Colonic mucosa (tissue), 4 donors: ENCODE measurements around the gene CLEC16A. TPM values are rescaled to one million over a fixed set of nuclear protein-coding genes. Genes with fewer than 3 reads are reported as not detected.

Experiments
- DNase-seq: peaks from one replicate; pipeline ENCODE4 v3.0.0-alpha.2; 2020
- H3K27ac ChIP-seq: fragments of 200-600 bp; one replicate; pipeline ENCODE4 v1.8.0; 2021
- H3K27me3 ChIP-seq: fragments of 200-600 bp; one replicate; pipeline ENCODE4 v1.8.0; 2021
- H3K36me3 ChIP-seq: fragments of 200-600 bp; one replicate; pipeline ENCODE4 v1.8.0; 2021
- H3K4me1 ChIP-seq: fragments of 200-600 bp; one replicate; pipeline ENCODE4 v1.8.0; 2021; ENCODE audit warnings: mild to moderate bottlenecking
- H3K4me3 ChIP-seq: fragments of 200-600 bp; one replicate; pipeline ENCODE4 v1.8.0; 2021
- H3K9ac ChIP-seq, 2 donors: one replicate each; pipeline ENCODE4 v1.7.0; 2013; ENCODE audit warnings: control low read depth in 2 of 2, low read depth in 2 of 2, low read length in 2 of 2
- H3K9me3 ChIP-seq: fragments of 200-600 bp; one replicate; pipeline ENCODE4 v1.8.0; 2021
- intact Hi-C: fragments of 100-400 bp; cut with DNase I; formaldehyde crosslinking; loops from one replicate; pipeline ENCODE4 v1.14.1; 2022
- total RNA-seq, 2 donors: library from RNA; stranded (reverse); fragmentation: NEBNext Ultra II Directional in 1 of 2; extraction: Animal tissue kit (Norgen Biotek cat#: 25700) in 1 of 2; gene quantifications; one replicate each; pipeline ENCODE4 v1.2.1, GENCODE V29; 2021
- TF ChIP-seq, protein P1 (sequence below): fragments of 200-600 bp; IDR thresholded peaks from one replicate; pipeline ENCODE4 v1.8.0; 2022; ENCODE audit warnings: antibody characterized with exemption, mild to moderate bottlenecking
- donor health status: healthy.
- donor health status: DM: no; HTN: no; CAD: no.
- donor health status: DM: no; HTN: no; CAD: no.

The CLEC16A gene
- total RNA-seq, 2 donors from 2014 or later, result 24.9 to 29.6 TPM

DNA sequence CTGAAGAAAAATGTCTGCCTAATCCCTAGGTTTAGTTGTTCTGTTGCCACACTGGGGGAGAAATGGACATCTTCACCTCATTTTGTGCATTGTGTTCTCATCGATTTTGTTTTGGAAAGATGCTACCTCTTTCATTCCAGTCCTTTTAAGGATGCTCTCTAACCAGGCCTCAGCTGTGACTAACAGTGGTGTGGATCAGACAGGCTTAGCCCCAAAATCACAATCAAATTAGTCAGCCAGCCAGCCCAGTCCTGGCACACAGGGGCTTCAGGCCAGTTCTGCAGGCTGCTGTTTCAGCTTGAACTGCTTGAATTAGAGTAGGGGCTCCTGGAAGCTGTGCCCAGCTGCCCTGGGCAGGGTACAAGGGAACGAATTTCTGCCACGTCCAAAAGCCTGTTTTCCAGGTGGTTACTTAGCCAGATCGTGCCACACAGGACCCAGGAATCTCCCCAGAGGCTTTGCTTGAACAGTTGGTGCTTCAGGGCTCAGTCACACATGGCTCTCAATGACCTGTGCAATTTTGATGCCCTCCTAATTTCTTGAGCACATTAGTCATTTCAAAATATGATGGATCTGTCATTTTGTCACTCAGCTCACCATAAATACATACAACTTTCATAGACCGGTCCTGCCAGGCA, 60.7 kb downstream of the CLEC16A start:
- no peak overlapping the region for H3K9ac ChIP-seq
- H3K36me3 ChIP-seq, result no peaks in the 10 kb centered on the region
- H3K4me3 ChIP-seq, result no peak overlapping the region
- TF ChIP-seq, protein P1, sequence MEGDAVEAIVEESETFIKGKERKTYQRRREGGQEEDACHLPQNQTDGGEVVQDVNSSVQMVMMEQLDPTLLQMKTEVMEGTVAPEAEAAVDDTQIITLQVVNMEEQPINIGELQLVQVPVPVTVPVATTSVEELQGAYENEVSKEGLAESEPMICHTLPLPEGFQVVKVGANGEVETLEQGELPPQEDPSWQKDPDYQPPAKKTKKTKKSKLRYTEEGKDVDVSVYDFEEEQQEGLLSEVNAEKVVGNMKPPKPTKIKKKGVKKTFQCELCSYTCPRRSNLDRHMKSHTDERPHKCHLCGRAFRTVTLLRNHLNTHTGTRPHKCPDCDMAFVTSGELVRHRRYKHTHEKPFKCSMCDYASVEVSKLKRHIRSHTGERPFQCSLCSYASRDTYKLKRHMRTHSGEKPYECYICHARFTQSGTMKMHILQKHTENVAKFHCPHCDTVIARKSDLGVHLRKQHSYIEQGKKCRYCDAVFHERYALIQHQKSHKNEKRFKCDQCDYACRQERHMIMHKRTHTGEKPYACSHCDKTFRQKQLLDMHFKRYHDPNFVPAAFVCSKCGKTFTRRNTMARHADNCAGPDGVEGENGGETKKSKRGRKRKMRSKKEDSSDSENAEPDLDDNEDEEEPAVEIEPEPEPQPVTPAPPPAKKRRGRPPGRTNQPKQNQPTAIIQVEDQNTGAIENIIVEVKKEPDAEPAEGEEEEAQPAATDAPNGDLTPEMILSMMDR, result no peak
- no peaks in the 10 kb centered on the region for H3K9me3 ChIP-seq
- H3K4me1 ChIP-seq, result no peaks in the 10 kb centered on the region
- no peaks in the 10 kb centered on the region for H3K27me3 ChIP-seq
- intact Hi-C loops, result no loop called here
- no peak overlapping the region for H3K27ac ChIP-seq
- no peak for DNase-seq

DNA sequence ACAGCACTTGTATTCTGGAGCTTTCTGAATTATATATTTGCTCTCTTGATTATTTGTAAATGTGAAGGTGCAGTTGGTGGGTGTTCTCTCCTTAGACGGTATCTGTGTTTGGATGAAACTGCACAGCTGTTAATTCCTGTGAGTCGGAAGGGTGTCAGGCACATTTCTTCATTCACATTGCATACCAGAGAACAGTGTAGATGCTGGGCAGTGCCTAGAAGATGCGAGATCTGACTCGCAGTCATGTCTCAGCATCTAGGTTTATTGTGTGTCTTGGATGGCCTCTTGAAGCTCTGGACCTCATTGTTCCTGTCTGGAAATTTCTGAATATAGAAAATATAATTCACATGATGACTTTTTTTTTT, 61.2 kb downstream of the CLEC16A start:
- H3K27ac ChIP-seq, result no peak overlapping the region
- TF ChIP-seq, protein P1, result no peak
- no peaks in the 10 kb centered on the region for H3K9me3 ChIP-seq
- H3K36me3 ChIP-seq, result no peaks in the 10 kb centered on the region
- no peaks in the 10 kb centered on the region for H3K4me1 ChIP-seq
- no peaks in the 10 kb centered on the region for H3K27me3 ChIP-seq
- DNase-seq, result no peak
- intact Hi-C loops, result no loop called here
- H3K9ac ChIP-seq, result no peak overlapping the region
- no peak overlapping the region for H3K4me3 ChIP-seq

DNA sequence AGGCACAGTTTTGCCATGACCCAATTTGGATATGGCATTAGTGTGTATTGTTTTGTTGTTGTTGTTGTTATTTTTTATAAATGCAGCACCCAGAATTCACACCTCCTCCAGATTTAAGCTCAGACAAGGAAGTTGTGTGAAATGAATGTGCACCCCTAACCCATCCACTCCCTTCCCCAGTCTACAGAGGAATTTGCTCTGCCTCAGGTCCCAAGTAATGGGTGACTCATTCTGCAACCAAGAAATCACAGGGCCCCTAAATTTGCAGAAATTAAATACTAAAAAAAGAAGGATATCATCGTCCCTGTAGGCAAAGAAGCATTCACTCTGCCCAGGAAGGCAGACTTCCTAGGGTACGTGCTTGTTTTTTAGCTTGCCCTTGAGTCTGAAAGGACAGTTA, 62.3 kb downstream of the CLEC16A start:
- Histone ChIP-seq H3K36me3 (no peaks in the 10 kb centered on the region), H3K9ac (no peak overlapping the region), H3K4me3 (no peak overlapping the region), H3K27me3 (no peaks in the 10 kb centered on the region), H3K27ac (no peak overlapping the region), H3K4me1 (no peaks in the 10 kb centered on the region), H3K9me3 (no peaks in the 10 kb centered on the region)
- TF ChIP-seq, protein P1, result no peak
- intact Hi-C loops, result no loop called here
- DNase-seq, result no peak

DNA sequence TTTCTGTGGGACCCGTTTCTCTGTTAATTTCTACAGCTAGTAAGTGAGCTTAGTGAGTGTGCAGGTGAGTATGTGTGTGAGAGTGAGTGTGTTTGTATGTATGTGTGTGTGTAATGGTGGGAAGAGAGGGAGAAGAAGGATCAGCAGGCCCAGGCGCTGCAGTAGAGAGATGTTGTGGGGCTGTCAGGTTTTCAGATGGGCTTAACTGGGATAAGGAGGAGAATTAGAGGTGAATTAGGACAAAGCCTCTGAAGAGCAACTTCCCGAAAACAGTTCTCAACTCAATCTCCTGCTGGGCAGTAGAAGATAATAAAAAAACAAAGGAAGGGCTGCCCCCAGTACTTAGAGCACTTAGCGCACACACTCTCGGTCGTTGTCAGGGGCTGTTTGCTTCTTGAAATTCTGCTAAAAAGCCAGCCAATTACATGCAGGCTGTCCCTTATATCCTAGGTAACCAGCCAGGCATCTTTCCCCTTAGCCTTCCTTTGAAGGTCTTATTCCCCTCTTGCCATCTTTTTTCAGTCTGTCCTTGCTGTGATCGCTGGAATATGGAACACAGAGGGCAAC, 63.4 kb downstream of the CLEC16A start:
- Histone ChIP-seq H3K27ac (no peak overlapping the region), H3K4me3 (no peak overlapping the region), H3K27me3 (no peaks in the 10 kb centered on the region), H3K4me1 (no peaks in the 10 kb centered on the region), H3K9ac (no peak overlapping the region), H3K9me3 (no peaks in the 10 kb centered on the region), H3K36me3 (no peaks in the 10 kb centered on the region)
- DNase-seq, result no peak
- intact Hi-C loops, result no loop called here
- TF ChIP-seq, protein P1, result no peak

DNA sequence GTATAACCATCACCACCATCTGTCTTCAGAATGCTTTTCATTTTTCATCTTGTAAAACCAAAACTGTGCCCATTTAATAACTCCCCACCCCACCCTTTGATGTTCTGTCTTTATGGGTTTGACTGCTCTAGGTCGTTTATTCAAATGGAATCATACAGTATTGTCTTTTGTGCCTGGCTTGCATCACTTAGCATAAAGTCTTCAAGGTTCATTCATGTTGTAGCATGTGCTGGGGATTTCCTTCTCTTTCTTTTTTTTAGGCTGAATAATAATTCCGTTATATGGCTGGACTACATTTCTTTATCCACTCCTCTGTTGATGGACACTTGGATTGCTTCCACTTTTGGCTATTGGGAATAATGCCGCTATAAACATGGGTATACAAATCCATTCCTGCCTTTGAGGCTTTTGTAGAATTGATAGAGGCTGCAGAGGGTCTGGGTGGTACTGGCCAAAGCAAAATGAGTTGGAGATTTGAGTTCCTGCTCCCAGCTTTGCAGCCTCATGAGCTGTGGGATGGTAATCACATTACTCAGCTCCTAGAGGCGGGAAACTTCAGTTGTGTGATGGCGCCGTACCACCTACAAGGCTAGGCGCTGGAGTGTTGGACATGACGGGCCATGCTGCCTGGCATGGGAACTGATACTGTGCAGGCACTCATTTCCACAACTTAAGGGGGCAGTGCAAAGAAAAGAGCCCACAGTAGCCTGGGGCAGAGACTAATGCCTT, 64.8 kb downstream of the CLEC16A start:
- no peaks in the 10 kb centered on the region for H3K36me3 ChIP-seq
- no peak overlapping the region for H3K4me3 ChIP-seq
- intact Hi-C loops, result no loop called here
- TF ChIP-seq, protein P1, result no peak
- H3K27me3 ChIP-seq, result no peaks in the 10 kb centered on the region
- H3K4me1 ChIP-seq, result no peaks in the 10 kb centered on the region
- H3K27ac ChIP-seq, result no peak overlapping the region
- DNase-seq, result no peak
- H3K9me3 ChIP-seq, result no peaks in the 10 kb centered on the region
- H3K9ac ChIP-seq, result no peak overlapping the region
